Erythroblast (primary cell): ENCODE measurements around the gene MYO1D.
A peak's percentile ranks its signal among the peaks of the same experiment; 100 is the strongest.

Experiments
- DNase-seq, 2 experiments: peaks; one replicate each; lab custom pipeline; 2025; lab: John Stamatoyannopoulos, UW
- GATA1 ChIP-seq: IDR thresholded peaks from 2 replicates; pipeline ENCODE4 v1.6.1; 2011; ENCODE audit warnings: low read depth, mild to moderate bottlenecking, control low read depth, low read length, moderate library complexity
- POLR2A ChIP-seq: IDR thresholded peaks from 2 replicates; pipeline ENCODE4 v1.6.1; 2011; ENCODE audit warnings: mild to moderate bottlenecking, low read length

The MYO1D gene

GRCh38 chr17:32777922-32778321 lies 99.0 kb downstream of the MYO1D start:
- no peak for TF ChIP-seq POLR2A
- TF ChIP-seq GATA1, result no peak
- no peak for DNase-seq

- no peak for DNase-seq
- no peak for TF ChIP-seq POLR2A
- no peak for TF ChIP-seq GATA1
These were observed 99.5 kb downstream of the MYO1D start for GRCh38 chr17:32777436-32777835.

- DNase-seq, result no peak
- TF ChIP-seq GATA1 (no peak), POLR2A (no peak)
These were observed 102.2 kb downstream of the MYO1D start for GRCh38 chr17:32774695-32775084.

- TF ChIP-seq GATA1 (no peak), POLR2A (no peak)
- DNase-seq, result no peak
These were observed 102.8 kb downstream of the MYO1D start for GRCh38 chr17:32773856-32774694.

- DNase-seq, result no peak
- no peak for TF ChIP-seq GATA1
- TF ChIP-seq POLR2A, result no peak
These were observed 104.4 kb downstream of the MYO1D start for GRCh38 chr17:32772453-32773025.

- TF ChIP-seq POLR2A (no peak), GATA1 (no peak)
- DNase-seq, result no peak
These were observed 105.5 kb downstream of the MYO1D start for GRCh38 chr17:32771396-32771795.

GRCh38 chr17:32769846-32770245 lies 107.1 kb downstream of the MYO1D start:
- peak in 1 of 2 experiments; percentile 5 for DNase-seq
- no peak for TF ChIP-seq GATA1
- no peak for TF ChIP-seq POLR2A

- no peak for TF ChIP-seq POLR2A
- TF ChIP-seq GATA1, result no peak
- no peak for DNase-seq
These were observed 113.0 kb downstream of the MYO1D start for GRCh38 chr17:32763855-32764439.

GRCh38 chr17:32759476-32759875 lies 117.4 kb downstream of the MYO1D start:
- no peak for DNase-seq
- TF ChIP-seq GATA1, result no peak
- no peak for TF ChIP-seq POLR2A

GRCh38 chr17:32757963-32758362 lies 119.0 kb downstream of the MYO1D start:
- TF ChIP-seq GATA1 (no peak), POLR2A (no peak)
- no peak for DNase-seq

GRCh38 chr17:32756696-32757095 lies 120.2 kb downstream of the MYO1D start:
- TF ChIP-seq POLR2A (no peak), GATA1 (no peak)
- DNase-seq, result no peak

- DNase-seq, result peak; percentile 69 to 72
- TF ChIP-seq POLR2A (no peak), GATA1 (no peak)
These were observed 121.7 kb downstream of the MYO1D start for GRCh38 chr17:32755045-32755805.

GRCh38 chr17:32752934-32753333 lies 124.0 kb downstream of the MYO1D start:
- no peak for TF ChIP-seq GATA1
- no peak for TF ChIP-seq POLR2A

More at GRCh38 chr17:32752934-32753333, 124.0 kb downstream of the MYO1D start:
- DNase-seq, result no peak
